Measurements from ENCODE around the gene VPS51.
"Not testable (repeated sequence)": the region's sequence is repeated elsewhere in the genome, so short reads cannot be mapped to it uniquely, and the experiment has no call there.

The VPS51 gene

GRCh38 chr11:65107751-65108468 is 11.9 kb downstream of the VPS51 start:
- DNase-seq (ENCODE audit: low spot score): no peak

DNA sequence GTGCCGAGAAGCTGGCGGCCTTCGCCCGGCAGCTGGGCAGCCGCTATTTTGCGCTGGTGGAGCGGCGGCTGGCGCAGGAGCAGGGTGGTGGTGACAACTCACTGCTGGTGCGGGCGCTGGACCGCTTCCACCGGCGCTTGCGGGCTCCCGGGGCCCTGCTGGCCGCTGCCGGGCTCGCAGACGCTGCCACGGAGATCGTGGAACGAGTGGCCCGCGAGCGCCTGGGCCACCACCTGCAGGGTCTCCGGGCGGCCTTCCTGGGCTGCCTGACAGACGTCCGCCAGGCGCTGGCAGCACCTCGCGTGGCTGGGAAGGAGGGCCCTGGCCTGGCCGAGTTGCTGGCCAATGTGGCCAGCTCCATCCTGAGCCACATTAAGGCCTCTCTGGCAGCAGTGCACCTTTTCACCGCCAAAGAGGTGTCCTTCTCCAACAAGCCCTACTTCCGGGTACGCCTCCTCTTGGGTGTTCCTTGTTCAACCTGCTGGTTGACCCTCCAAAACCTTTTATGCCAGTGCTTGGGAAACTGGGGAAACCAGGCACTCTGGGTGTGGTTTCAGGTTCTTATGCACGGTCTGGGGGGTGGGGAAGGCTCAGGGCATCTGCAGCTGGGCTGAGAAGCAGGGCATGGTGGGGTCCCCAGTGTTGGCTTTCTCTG is 12.6 kb downstream of the VPS51 start:
- DNase-seq (ENCODE audit: low spot score): no peak

GRCh38 chr11:65109231-65110198 is 13.5 kb downstream of the VPS51 start:
- no peak for DNase-seq (ENCODE audit: low spot score)

DNA sequence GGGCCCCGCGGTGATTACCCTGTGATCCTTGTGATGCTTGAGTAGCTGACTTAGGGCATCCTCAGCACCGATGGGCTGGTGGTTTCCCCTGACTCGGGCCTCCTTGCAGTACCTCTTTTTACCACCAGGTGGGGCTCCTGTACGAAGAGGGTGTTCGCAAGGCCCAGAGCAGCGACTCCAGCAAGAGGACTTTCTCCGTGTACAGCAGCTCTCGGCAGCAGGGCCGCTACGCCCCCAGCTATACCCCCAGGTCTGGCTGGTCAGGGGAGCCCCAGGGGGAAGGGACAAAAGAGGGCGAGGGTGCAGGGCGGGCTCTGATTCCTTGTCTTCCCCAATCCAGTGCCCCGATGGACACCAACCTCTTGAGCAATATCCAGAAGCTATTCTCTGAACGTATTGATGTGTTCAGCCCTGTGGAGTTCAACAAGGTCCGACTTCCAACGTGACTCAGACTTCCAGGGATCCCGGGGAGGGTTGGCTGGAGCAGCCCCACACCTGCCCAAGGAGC is 14.4 kb downstream of the VPS51 start:
- peak; percentile 92 for DNase-seq (ENCODE audit: low spot score)

DNA sequence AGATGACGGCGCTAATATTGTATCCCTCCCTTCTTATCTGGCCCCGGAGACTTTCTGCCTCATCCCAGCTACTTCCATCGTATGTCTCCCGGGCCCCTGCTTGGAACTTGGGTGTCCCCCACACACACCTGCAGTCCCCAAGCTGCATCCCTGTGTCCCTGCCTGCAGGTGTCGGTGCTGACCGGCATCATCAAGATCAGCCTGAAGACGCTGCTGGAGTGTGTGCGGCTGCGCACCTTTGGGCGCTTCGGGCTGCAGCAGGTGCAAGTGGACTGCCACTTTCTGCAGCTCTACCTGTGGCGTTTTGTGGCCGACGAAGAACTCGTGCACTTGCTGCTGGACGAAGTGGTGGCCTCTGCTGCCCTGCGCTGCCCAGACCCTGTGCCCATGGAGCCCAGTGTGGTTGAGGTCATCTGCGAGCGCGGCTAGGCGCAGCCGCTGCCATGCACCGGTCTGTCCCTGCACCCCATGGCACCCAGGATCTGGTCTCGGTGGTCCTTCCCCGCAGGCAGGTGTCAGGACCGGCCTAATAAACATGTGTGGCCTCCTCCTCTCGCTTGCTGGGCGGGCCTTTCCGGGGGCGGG is 15.2 kb downstream of the VPS51 start:
- no peak for DNase-seq (ENCODE audit: low spot score)

DNA sequence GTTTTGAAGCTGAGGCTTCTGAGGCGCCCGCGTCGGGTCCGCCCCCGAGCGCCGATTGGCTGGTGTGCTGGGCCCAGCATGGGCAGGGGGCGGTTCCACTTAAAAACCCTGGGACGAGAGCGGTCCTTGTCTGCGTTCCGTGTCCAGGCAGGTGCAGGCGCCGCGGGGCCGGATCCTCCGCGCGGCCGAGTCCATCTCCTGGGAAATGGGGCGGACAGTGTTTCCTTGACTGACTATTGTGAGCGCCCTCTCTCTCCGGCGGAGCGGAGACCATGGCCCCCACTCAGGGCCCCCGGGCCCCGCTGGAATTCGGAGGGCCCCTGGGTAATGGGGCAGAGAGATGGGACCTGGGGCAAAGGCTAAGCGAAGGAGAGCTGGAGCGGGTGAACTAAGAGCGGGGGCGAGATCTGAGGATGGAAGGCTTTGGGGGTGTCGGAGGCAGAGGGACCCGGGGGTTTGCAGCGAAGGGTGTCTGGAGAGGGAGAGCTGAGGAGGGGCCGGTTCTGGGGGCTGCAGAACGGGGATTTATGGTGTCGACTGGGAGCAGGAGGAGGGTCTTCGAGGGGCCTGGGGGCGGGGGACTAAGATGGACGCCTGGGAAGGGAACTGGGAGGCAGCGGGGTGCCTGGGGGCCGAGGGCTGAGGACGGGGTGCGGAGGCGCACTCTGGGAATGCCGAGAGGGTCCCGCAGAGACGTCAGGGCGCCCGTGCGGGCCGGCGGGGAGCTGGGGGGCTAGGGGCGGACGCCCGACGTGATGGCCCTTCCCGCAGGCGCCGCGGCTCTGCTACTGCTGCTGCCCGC is 15.9 kb downstream of the VPS51 start, which contains the start of gene TM7SF2:
TM7SF2 (plus strand) TSS at position 129 of the 802 bp plus-strand sequence; CDS start at position 273, 144 bp downstream.
- peak; percentile 95 for DNase-seq (ENCODE audit: low spot score)

GRCh38 chr11:65112546-65113360 is 16.7 kb downstream of the VPS51 start:
- peak; percentile 86 for DNase-seq (ENCODE audit: low spot score)

- DNase-seq (ENCODE audit: low spot score): peak; percentile 41
Measured at GRCh38 chr11:65113361-65113756, 17.3 kb downstream of the VPS51 start.

- peak; percentile 75 for DNase-seq (ENCODE audit: low spot score)
Measured at GRCh38 chr11:65113839-65114238, 17.8 kb downstream of the VPS51 start.

GRCh38 chr11:65114538-65115171 is 18.6 kb downstream of the VPS51 start:
- no peak for DNase-seq (ENCODE audit: low spot score)

GRCh38 chr11:65115361-65116082 is 19.5 kb downstream of the VPS51 start:
- DNase-seq (ENCODE audit: low spot score): no peak

DNA sequence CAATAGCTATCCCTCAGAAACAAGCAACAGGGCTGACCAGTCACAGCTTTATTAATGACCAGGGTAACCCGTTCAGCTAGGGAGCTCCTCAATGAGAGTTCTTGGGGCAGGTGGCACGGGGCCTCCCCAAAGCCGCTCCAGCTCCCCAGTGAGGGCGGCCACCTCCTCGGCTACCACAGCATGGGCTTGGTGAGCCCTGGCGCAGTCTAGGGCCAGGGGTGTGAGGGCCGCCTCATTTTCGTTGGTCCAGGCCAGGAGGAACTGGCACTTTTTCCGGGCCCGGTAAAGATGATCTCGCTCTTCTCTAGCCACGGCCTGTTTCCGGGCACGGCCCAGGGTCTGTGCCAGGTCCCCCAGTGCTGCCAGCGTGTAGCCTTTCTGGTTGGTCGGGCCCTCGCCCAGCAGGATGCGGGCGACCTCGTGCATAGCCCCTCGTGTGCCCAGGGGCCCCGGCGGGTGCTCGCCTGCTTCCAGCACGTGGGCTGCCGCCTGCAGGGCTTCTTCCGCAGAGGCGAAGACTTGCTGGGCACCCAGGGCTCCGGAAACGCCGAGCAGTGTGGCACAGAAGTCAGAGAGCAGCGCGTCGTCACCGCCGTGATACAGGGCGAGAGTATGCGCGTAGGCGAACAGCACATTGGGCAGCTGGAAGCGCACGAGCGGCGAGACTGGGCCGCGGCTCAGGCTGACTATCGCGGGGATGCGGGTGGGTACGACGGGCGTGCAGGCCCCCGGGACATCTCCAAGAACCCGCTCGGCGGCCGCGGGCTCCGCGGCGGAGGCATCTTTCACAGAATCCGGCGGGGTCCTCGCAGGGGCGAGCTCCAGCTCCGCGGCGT is 20.6 kb downstream of the VPS51 start:
- peak; percentile 40 for DNase-seq (ENCODE audit: low spot score)

DNA sequence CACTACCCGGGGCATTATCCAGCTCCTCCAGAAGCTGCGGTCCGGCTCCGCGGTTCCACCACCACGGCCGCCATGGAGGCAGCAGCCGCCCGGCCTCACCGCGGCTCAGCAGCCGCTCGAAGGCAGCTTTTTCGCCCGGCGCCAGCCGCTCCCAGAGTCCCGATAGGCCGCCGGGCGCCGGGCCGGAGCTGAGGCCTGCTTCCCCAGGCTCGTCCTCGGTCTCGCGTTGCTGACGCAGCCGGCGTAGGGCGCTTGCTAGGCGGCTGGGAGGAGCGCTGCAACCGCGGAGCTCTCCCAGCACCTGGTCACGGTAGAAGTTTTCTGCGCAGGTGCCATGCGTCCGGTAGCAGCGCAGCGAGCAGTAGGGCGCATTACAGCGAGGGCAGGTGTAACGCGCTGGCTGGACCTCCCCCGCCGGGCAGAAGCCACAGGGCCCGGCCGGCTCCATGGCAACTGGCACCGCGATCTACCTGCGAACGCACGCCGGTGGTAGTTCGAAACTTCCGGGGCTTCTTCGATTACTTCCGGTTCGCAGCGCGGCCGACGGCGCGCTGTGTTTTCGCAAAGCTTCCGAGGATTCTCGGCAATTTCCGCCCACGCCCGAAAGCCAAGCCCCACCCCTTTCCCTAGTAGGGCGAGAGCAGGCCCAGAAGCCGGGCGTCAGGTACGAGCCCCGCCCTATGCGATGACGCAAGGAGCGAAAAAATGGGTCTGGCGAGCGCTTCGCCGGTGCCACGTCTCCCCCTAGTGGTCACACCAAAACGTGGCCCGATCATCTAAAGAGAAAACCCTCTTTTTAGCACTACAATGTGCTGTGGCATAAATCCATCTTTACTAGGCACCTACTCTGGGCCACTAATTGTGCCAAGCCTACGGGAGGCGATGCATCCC is 21.4 kb downstream of the VPS51 start, which contains the start of gene ZNHIT2:
ZNHIT2 (minus strand) TSS at position 496 of the 891 bp plus-strand sequence; CDS start at position 448, 48 bp downstream.
- peak; percentile 100 for DNase-seq (ENCODE audit: low spot score)

- no peak for DNase-seq (ENCODE audit: low spot score)
Measured at GRCh38 chr11:65118097-65118837, 22.3 kb downstream of the VPS51 start.

- DNase-seq (ENCODE audit: low spot score): not testable (repeated sequence)
Measured at GRCh38 chr11:65118891-65119669, 23.1 kb downstream of the VPS51 start.

Measured in hematopoietic multipotent progenitor cell treated with erythropoietin and hydrocortisone succinate and interleukin-3 and kit ligand, for 17 days (in vitro differentiated cells).